ENCODE measurements around the gene MAP2.

DNA sequence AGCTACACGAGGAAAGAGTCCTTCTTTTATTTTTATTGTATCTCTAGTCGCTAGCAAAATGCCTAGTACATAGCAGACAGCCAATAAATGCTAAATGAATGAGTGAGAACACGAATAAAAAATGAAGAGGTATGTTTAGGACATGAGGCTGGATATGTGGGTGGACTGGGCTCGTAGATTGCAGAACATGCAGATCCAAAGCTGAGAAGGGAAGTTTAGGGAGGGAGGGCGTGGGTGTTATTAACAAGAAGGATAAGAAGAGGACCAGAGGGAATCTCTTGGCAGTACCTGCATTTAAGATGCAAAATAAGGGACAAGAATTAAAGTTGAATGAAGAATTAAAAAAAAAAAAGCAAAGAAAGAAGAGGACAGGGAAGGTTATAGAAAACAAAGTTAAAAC is 161.1 kb downstream of the MAP2 start:
- TF ChIP-seq, protein P1, sequence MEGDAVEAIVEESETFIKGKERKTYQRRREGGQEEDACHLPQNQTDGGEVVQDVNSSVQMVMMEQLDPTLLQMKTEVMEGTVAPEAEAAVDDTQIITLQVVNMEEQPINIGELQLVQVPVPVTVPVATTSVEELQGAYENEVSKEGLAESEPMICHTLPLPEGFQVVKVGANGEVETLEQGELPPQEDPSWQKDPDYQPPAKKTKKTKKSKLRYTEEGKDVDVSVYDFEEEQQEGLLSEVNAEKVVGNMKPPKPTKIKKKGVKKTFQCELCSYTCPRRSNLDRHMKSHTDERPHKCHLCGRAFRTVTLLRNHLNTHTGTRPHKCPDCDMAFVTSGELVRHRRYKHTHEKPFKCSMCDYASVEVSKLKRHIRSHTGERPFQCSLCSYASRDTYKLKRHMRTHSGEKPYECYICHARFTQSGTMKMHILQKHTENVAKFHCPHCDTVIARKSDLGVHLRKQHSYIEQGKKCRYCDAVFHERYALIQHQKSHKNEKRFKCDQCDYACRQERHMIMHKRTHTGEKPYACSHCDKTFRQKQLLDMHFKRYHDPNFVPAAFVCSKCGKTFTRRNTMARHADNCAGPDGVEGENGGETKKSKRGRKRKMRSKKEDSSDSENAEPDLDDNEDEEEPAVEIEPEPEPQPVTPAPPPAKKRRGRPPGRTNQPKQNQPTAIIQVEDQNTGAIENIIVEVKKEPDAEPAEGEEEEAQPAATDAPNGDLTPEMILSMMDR (IDR thresholded peaks at IDR 0.05; ENCODE audit: low read depth, low read length) = no peak
- TF ChIP-seq POLR2A (IDR thresholded peaks at IDR 0.05; ENCODE audit: extremely low read depth, insufficient read length) = no peak
- TF ChIP-seq, protein P2, sequence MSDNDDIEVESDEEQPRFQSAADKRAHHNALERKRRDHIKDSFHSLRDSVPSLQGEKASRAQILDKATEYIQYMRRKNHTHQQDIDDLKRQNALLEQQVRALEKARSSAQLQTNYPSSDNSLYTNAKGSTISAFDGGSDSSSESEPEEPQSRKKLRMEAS (IDR thresholded peaks at IDR 0.05; ENCODE audit: low read depth, low read length) = no peak
- no peak for TF ChIP-seq MYC (IDR thresholded peaks at IDR 0.05; ENCODE audit: low read depth, low read length)
